Bronchial epithelial cell (primary cell): ENCODE measurements around the gene RAP1GAP2. TPM values are rescaled to one million over a fixed set of nuclear protein-coding genes. Genes with fewer than 3 reads are reported as not detected.
"Not testable (repeated sequence)": the region's sequence is repeated elsewhere in the genome, so short reads cannot be mapped to it uniquely, and the experiment has no call there.

Source experiments
- DNase-seq: peaks from one replicate; pipeline ENCODE4 v3.0.0-alpha.2; 2010; ENCODE audit warnings: low read depth
- FAIRE-seq: peaks from 2 replicates; lab custom pipeline; 2011; peaks lifted over from hg19 to GRCh38; lab: Jason Lieb, UNC
- H3K27me3 ChIP-seq: 2 replicates; pipeline ENCODE4 v1.5.1; 2011; ENCODE audit warnings: low read length; ENCODE audit not compliant: control insufficient read depth, insufficient read depth
- H3K36me3 ChIP-seq: 2 replicates; pipeline ENCODE4 v1.5.1; 2011; ENCODE audit warnings: low read length; ENCODE audit not compliant: control insufficient read depth, insufficient read depth
- H3K4me3 ChIP-seq: 2 replicates; pipeline ENCODE4 v1.5.1; 2011; ENCODE audit warnings: mild to moderate bottlenecking, low read depth, low read length, control low read depth
- CTCF ChIP-seq: IDR thresholded peaks from 2 replicates; pipeline ENCODE4 v1.5.1; 2011; ENCODE audit warnings: mild to moderate bottlenecking, moderate library complexity, low read length, control low read depth, inconsistent platforms; ENCODE audit not compliant: insufficient read depth, severe bottlenecking
- total RNA-seq: library from RNA; depleted of rRNA; stranded (reverse); fragments of >200 nt; gene quantifications from 2 replicates; pipeline ENCODE4 v1.2.1, GENCODE V29; 2014

The RAP1GAP2 gene
- total RNA-seq, 1 donor from 2014 or later: 15.0 TPM

GRCh38 chr17:3043737-3044365 lies 247.6 kb downstream of the RAP1GAP2 start:
- no peak for DNase-seq
- Histone ChIP-seq H3K36me3 (no peaks in the 10 kb centered on the region), H3K27me3 (no peaks in the 10 kb centered on the region), H3K4me3 (no peak overlapping the region)
- no peak for TF ChIP-seq CTCF
- no peak for FAIRE-seq

- Histone ChIP-seq H3K36me3 (no peaks in the 10 kb centered on the region), H3K27me3 (no peaks in the 10 kb centered on the region), H3K4me3 (no peak overlapping the region)
- DNase-seq: no peak
- no peak for FAIRE-seq
- TF ChIP-seq CTCF: no peak
Observed at GRCh38 chr17:3046753-3047152, 250.5 kb downstream of the RAP1GAP2 start.

- FAIRE-seq (peak; percentile 47), DNase-seq (peak; percentile 96)
- H3K4me3 ChIP-seq: peak overlapping the region; percentile 69
- H3K27me3 ChIP-seq: no peaks in the 10 kb centered on the region
- no peaks in the 10 kb centered on the region for H3K36me3 ChIP-seq
- TF ChIP-seq CTCF: peak; percentile 91
Observed at GRCh38 chr17:3048727-3049471, 252.7 kb downstream of the RAP1GAP2 start.

GRCh38 chr17:3049705-3050295 lies 253.6 kb downstream of the RAP1GAP2 start:
- no peak for TF ChIP-seq CTCF
- Histone ChIP-seq H3K27me3 (no peaks in the 10 kb centered on the region), H3K4me3 (no peak overlapping the region), H3K36me3 (no peaks in the 10 kb centered on the region)
- DNase-seq: peak; percentile 44
- FAIRE-seq: no peak

GRCh38 chr17:3054868-3055267 lies 258.6 kb downstream of the RAP1GAP2 start:
- not testable (repeated sequence) for DNase-seq, FAIRE-seq

GRCh38 chr17:3062824-3063377 lies 266.7 kb downstream of the RAP1GAP2 start:
- peak; percentile 62 for FAIRE-seq
- H3K27me3 ChIP-seq, H3K4me3 ChIP-seq, H3K36me3 ChIP-seq, DNase-seq: not testable (repeated sequence)

More at GRCh38 chr17:3054868-3055267, 258.6 kb downstream of the RAP1GAP2 start:
- not testable (repeated sequence) for H3K27me3 ChIP-seq, H3K4me3 ChIP-seq, H3K36me3 ChIP-seq

GRCh38 chr17:3063507-3063906 lies 267.3 kb downstream of the RAP1GAP2 start, which contains the start of gene OR1D5:
TSS of gene OR1D5 (minus strand) at chr17:3063607. CDS start at chr17:3063607, 0 bp downstream.
- not testable (repeated sequence) for H3K4me3 ChIP-seq, DNase-seq, H3K27me3 ChIP-seq, FAIRE-seq, H3K36me3 ChIP-seq

GRCh38 chr17:3065192-3065591 lies 269.0 kb downstream of the RAP1GAP2 start:
- H3K4me3 ChIP-seq, H3K36me3 ChIP-seq, H3K27me3 ChIP-seq: not testable (repeated sequence)
- peak; percentile 55 for FAIRE-seq
- DNase-seq: peak; percentile 36

- not testable (repeated sequence) for H3K4me3 ChIP-seq, FAIRE-seq, H3K36me3 ChIP-seq, DNase-seq, H3K27me3 ChIP-seq
Observed at GRCh38 chr17:3073850-3074249, 277.6 kb downstream of the RAP1GAP2 start.
